ENCODE results near the gene STOX2. TPM values are rescaled to one million over a fixed set of nuclear protein-coding genes. Genes with fewer than 3 reads are reported as not detected.

The STOX2 gene
- total RNA-seq, 4 donors from 2014 or later = 8.6 to 19.6 (median 12.7) TPM

GRCh38 chr4:184062769-184063168, 157.7 kb downstream of the STOX2 start:
- no peak for DNase-seq (ENCODE audit: low spot score in 2 of 2)
- H3K4me3 ChIP-seq = no peak overlapping the region
- H3K36me3 ChIP-seq = no peaks in the 10 kb centered on the region
- no peaks in the 10 kb centered on the region for H3K9me3 ChIP-seq
- WGBS = 96% methylated on average over 7 of the region's 7 CpGs
- TF ChIP-seq POLR2A (IDR thresholded peaks at IDR 0.05) (no peak), POLR2AphosphoS5 (IDR thresholded peaks at IDR 0.05) (no peak), EP300 (IDR thresholded peaks at IDR 0.05) (no peak), CTCF (IDR thresholded peaks at IDR 0.05) (no peak)
- H3K4me1 ChIP-seq = no peaks in the 10 kb centered on the region
- no peak overlapping the region for H3K27ac ChIP-seq
- no peaks in the 10 kb centered on the region for H3K27me3 ChIP-seq

GRCh38 chr4:184064877-184065276, 159.8 kb downstream of the STOX2 start:
- DNase-seq (ENCODE audit: low spot score in 2 of 2) = no peak
- WGBS = 85% methylated on average over 5 of the region's 5 CpGs
- no peak overlapping the region for H3K27ac ChIP-seq
- no peaks in the 10 kb centered on the region for H3K9me3 ChIP-seq
- H3K36me3 ChIP-seq = no peaks in the 10 kb centered on the region
- no peaks in the 10 kb centered on the region for H3K4me1 ChIP-seq
- TF ChIP-seq CTCF (IDR thresholded peaks at IDR 0.05) = no peak
- H3K4me3 ChIP-seq = no peak overlapping the region
- no peaks in the 10 kb centered on the region for H3K27me3 ChIP-seq

GRCh38 chr4:184066584-184067300, 161.6 kb downstream of the STOX2 start:
- Histone ChIP-seq H3K9me3 (peaks cover 3% of the 10 kb centered on the region), H3K36me3 (no peaks in the 10 kb centered on the region), H3K4me3 (no peak overlapping the region), H3K27me3 (no peaks in the 10 kb centered on the region), H3K27ac (no peak overlapping the region), H3K4me1 (no peaks in the 10 kb centered on the region)
- no peak for DNase-seq (ENCODE audit: low spot score in 2 of 2)
- WGBS = 56% methylated on average over 9 of the region's 9 CpGs
- TF ChIP-seq CTCF (IDR thresholded peaks at IDR 0.05) (no peak), POLR2AphosphoS5 (IDR thresholded peaks at IDR 0.05) (no peak), POLR2A (IDR thresholded peaks at IDR 0.05) (no peak)

GRCh38 chr4:184067931-184068554, 162.9 kb downstream of the STOX2 start:
- TF ChIP-seq CTCF (IDR thresholded peaks at IDR 0.05) (no peak), POLR2A (IDR thresholded peaks at IDR 0.05) (no peak), EP300 (IDR thresholded peaks at IDR 0.05) (no peak), POLR2AphosphoS5 (IDR thresholded peaks at IDR 0.05) (no peak)
- H3K27me3 ChIP-seq = no peaks in the 10 kb centered on the region
- H3K9me3 ChIP-seq = peaks cover 11% of the 10 kb centered on the region

More at GRCh38 chr4:184067931-184068554, 162.9 kb downstream of the STOX2 start:
- DNase-seq (ENCODE audit: low spot score in 2 of 2) = no peak
- Histone ChIP-seq H3K36me3 (no peaks in the 10 kb centered on the region), H3K4me1 (no peaks in the 10 kb centered on the region), H3K27ac (no peak overlapping the region), H3K4me3 (no peak overlapping the region)
- WGBS = 76% methylated on average over 9 of the region's 9 CpGs

Other genes with a start within 250 kb of the STOX2 start
- gene RWDD4, start 246.1 kb upstream of the STOX2 start, total RNA-seq = 10 to 100 TPM; 18.6 to 25.3 (median 21.6) TPM
- gene TRAPPC11, start 246.0 kb upstream of the STOX2 start, total RNA-seq = 10 to 100 TPM; 40.6 to 74.2 (median 49.2) TPM